Cardiac fibroblast (primary cell): ENCODE measurements around the gene RPL22.
A peak's percentile ranks its signal among the peaks of the same experiment; 100 is the strongest.

Experiments used
- DNase-seq, 2 donors: peaks; one replicate each; pipeline versions ENCODE4 v3.0.0 to v3.0.0-alpha.2; 2010; ENCODE audit warnings: low read depth in 2 of 2
- H3K4me3 ChIP-seq, 2 donors: replicated peaks in 1 of 2; 1 replicate in 1 of 2; 2 replicates in 1 of 2; pipeline ENCODE4 v1.5.1; 2011; ENCODE audit warnings: low read depth in 2 of 2, low read length in 2 of 2, mild to moderate bottlenecking in 2 of 2, moderate library complexity in 1 of 2
- TF ChIP-seq, protein P1 (sequence below): IDR thresholded peaks from one replicate; pipeline ENCODE4 v1.5.1; 2011; ENCODE audit warnings: low read depth, mild to moderate bottlenecking, low read length, inconsistent platforms

The RPL22 gene

DNA sequence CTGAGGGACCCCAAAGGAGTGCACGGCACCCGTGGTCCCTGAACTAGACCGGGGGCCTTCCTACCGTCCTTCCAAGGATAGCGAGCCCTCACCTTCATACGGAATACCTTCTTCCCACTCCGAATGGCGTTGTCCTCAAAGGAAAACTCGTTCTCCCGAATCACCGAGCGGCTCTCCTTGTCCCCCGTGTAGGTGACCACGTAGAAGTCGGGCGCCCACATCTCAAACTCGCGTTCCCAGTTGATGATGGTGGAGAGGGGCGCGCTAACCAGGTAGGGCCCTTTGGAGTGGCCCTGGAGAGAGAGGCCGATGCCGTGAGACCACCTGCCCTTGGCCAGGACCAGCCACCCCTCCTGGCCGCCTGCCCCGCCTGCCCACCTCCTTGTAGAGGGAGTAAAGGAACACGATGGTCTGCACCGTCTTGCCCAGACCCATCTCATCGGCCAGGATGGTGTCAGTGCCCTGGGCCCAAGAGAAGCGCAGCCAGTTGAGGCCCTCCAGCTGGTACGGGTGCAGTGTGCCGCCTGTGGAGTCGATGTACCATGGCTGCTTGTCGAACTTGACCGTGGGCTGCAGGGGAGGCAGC, 57.3 kb downstream of the RPL22 start:
- DNase-seq: no peak
- no peak overlapping the region for H3K4me3 ChIP-seq
- TF ChIP-seq, protein P1, sequence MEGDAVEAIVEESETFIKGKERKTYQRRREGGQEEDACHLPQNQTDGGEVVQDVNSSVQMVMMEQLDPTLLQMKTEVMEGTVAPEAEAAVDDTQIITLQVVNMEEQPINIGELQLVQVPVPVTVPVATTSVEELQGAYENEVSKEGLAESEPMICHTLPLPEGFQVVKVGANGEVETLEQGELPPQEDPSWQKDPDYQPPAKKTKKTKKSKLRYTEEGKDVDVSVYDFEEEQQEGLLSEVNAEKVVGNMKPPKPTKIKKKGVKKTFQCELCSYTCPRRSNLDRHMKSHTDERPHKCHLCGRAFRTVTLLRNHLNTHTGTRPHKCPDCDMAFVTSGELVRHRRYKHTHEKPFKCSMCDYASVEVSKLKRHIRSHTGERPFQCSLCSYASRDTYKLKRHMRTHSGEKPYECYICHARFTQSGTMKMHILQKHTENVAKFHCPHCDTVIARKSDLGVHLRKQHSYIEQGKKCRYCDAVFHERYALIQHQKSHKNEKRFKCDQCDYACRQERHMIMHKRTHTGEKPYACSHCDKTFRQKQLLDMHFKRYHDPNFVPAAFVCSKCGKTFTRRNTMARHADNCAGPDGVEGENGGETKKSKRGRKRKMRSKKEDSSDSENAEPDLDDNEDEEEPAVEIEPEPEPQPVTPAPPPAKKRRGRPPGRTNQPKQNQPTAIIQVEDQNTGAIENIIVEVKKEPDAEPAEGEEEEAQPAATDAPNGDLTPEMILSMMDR: no peak

DNA sequence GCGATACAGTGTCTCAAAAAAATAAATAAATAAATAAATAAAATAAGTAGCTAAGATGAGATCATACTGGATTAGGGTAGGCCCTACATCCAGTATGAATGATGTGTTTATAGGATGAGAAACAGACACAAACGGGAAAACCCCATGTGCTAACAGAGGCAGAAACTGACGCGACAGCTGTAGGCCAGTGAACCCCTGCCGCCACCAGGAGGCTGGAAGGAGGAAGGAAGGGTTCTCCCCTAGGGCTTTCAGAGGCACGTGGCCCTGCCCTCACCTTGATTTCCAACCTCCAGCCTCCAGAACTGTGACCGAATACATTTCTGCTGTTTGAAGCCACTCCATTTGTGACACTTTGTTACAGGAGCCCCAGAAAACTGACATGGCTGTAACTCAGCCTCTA, 57.8 kb downstream of the RPL22 start:
- TF ChIP-seq, protein P1: peak; percentile 9
- DNase-seq: peak in 1 of 2 donors; percentile 16
- H3K4me3 ChIP-seq: no peak overlapping the region

DNA sequence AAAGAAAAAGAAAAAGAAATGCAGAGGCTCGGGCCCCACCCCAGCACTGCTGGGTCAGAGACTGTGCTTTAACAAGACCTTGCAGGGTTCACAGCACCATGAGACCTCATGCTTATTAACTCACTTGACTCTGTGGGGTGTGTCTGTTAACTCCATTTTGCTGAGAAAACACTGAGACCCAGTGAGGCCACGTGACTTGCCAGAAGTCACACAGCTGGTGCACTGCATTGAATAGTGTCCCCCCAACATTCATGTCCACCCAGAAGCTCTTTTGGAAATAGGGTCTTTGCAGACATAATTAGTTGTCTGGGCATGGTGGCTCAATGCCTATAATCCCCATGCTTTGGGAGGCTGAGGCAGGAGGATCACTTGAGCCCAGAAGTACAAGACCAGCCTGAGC, 59.0 kb downstream of the RPL22 start:
- no peak overlapping the region for H3K4me3 ChIP-seq
- no peak for DNase-seq
- TF ChIP-seq, protein P1: no peak

DNA sequence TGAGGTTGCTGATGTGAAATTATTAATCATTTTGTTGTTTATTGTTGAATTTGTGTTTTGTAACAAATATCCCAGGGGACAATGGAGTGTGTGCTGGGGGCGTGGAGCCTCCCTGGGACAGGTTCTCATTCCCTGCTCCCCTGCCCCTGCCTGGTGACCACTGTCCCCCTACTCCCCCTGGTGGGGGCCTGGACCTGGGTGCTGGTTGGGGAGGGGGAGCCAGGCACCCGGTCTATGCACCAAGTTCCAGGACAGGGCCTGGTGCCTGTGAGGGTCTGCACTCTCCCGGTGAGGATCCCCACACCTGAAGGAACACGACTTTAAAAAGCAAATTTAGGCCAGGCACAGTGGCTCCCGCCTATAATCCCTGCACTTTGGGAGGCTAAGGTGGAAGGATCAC, 61.6 kb downstream of the RPL22 start:
- DNase-seq: no peak
- no peak overlapping the region for H3K4me3 ChIP-seq
- TF ChIP-seq, protein P1: no peak

DNA sequence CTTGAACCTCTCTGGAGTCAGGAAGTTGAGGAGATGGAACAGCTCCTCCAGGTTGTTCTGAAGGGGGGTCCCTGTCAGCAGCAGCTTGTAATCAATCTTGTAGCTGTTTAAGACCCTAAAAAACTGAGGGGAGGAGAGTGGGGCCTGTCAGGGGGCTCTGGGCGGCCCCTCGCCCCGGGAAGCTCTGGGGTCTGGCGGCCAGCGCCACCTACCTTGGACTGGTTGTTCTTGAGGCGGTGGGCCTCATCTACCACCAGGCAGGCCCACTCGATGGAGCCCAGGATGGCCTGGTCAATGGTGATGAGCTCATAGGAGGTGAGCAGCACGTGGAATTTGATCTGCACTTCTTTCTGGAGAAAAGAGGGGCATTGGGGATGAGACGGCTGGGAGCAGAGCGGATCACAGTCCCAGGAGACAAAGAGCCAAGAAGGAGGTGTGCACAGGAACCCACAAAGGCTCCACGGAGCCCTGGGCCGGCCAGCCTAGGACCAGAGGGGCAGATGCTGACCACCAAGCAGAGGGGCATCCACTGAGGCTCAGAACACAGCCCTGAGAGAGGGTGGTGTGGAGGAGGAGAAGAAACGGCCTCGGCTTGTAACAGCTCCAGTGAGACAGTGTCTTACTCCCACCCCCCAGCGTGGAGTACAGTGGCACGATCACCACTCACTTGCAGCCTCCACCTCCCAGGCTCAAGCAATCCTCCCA, 62.7 kb downstream of the RPL22 start:
- TF ChIP-seq, protein P1: no peak
- no peak for DNase-seq
- no peak overlapping the region for H3K4me3 ChIP-seq
